H1 (cell line): ENCODE data around the gene KAT8. TPM values are rescaled to one million over a fixed set of nuclear protein-coding genes. Genes with fewer than 3 reads are reported as not detected.

ENCODE experiments used
- ATF3 ChIP-seq: IDR thresholded peaks from 2 replicates; pipeline ENCODE4 v1.6.1; 2011; ENCODE audit warnings: low read depth, mild to moderate bottlenecking, low read length; ENCODE audit not compliant: insufficient read depth
- CBX5 ChIP-seq: fragments of 300-800, 300-1000 bp; sonication (generic); IDR thresholded peaks from 2 replicates; pipeline ENCODE4 v1.7.1; 2016; ENCODE audit warnings: antibody characterized with exemption, low read length, low read depth
- GABPA ChIP-seq: IDR thresholded peaks from 2 replicates; pipeline ENCODE4 v1.6.1; 2011; ENCODE audit warnings: mild to moderate bottlenecking, low read length, moderate library complexity, borderline replicate concordance; ENCODE audit not compliant: insufficient read depth
- KDM5A ChIP-seq: fragments of 200-600 bp; IDR thresholded peaks from 2 replicates; pipeline ENCODE4 v1.7.1; 2012; ENCODE audit warnings: mild to moderate bottlenecking, low read length, inconsistent platforms, mixed read lengths
- MAX ChIP-seq: IDR thresholded peaks from 2 replicates; pipeline ENCODE4 v1.6.1; 2012; ENCODE audit warnings: inconsistent platforms
- NANOG ChIP-seq: IDR thresholded peaks from 2 replicates; pipeline ENCODE4 v1.6.1; 2011; ENCODE audit warnings: low read length, low read depth, mild to moderate bottlenecking, inconsistent platforms; ENCODE audit not compliant: insufficient read depth, poor library complexity, severe bottlenecking
- NRF1 ChIP-seq: IDR thresholded peaks from 2 replicates; pipeline ENCODE4 v1.6.1; 2011; ENCODE audit warnings: mild to moderate bottlenecking, low read depth, low read length, improper control_type of control experiment
- POU5F1 ChIP-seq: IDR thresholded peaks from 2 replicates; pipeline ENCODE4 v1.6.1; 2011; ENCODE audit warnings: low read depth, mild to moderate bottlenecking, low read length, moderate library complexity
- RFX5 ChIP-seq: IDR thresholded peaks from 2 replicates; pipeline ENCODE4 v1.6.1; 2011; ENCODE audit warnings: low read depth, low read length, improper control_type of control experiment, borderline replicate concordance
- TAF1 ChIP-seq: IDR thresholded peaks from 2 replicates; pipeline ENCODE4 v1.6.1; 2011; ENCODE audit warnings: mild to moderate bottlenecking, low read depth, low read length
- polyA plus RNA-seq, 7 experiments: library from polyadenylated mRNA; depleted of rRNA in 3 of 7; stranded (reverse) in 5 of 7; unstranded in 2 of 7; fragments of >200 nt in 5 of 7; fragments of 200-250 nt in 2 of 7; gene quantifications; 1 replicate in 5 of 7; 2 replicates in 1 of 7; 4 replicates in 1 of 7; pipeline versions ENCODE4 v1.2.1 to v1.2.3, GENCODE V29; 2011 to 2013; ENCODE audit warnings: missing spikeins in 2 of 7, mixed read lengths in 2 of 7
- total RNA-seq: library from RNA; stranded (reverse); fragmentation: NEBNext Ultra II Directional; extraction: Animal tissue kit (Norgen Biotek cat#: 25700); gene quantifications from 2 replicates; pipeline ENCODE4 v1.2.1, GENCODE V29; 2021

The KAT8 gene
- total and polyA plus RNA-seq, 2 of the 8 experiments (the other 6 are each of a cell fraction or from before 2014, with no cell fraction given): 52.6 to 61.6 TPM

GRCh38 chr16:31074814-31075183 is 42.7 kb upstream of the KAT8 start (continued):
- TF ChIP-seq ATF3 (no peak), RFX5 (no peak), KDM5A (no peak), POU5F1 (no peak), TAF1 (no peak), NRF1 (no peak), NANOG (no peak), CBX5 (no peak), MAX (no peak; the same call in 1 of the 2 replicates), GABPA (no peak)
